HepG2 (cell line): ENCODE measurements around the gene SLC2A8. TPM values are rescaled to one million over a fixed set of nuclear protein-coding genes. Genes with fewer than 3 reads are reported as not detected.

Source experiments
- ATAC-seq: fragments of 200-7000 bp; cut with Tn5 transposase; 3 replicates; pipeline ENCODE4 v1.9.1; 2020; ENCODE audit warnings: mild to moderate bottlenecking, moderate library complexity
- BruUV-seq: library from RNA; stranded (reverse); fragments of 400-500 nt; replicated peaks from 2 replicates; lab custom pipeline; 2021; lab: Mats Ljungman, UMichigan
- CTCF ChIA-PET: fragments of 300-600 bp; formaldehyde crosslinking; extraction: SDS; loops from one replicate; lab custom pipeline; 2021; ENCODE audit warnings: low total read pairs, inconsistent platforms, low intra/inter-chr PET ratio; lab: Yijun Ruan, JAX
- POLR2A ChIA-PET: fragments of 350-600 bp; sonication (Branson Sonifier 250); formaldehyde crosslinking; loops from one replicate; lab custom pipeline; 2020; ENCODE audit warnings: antibody characterized with exemption, inconsistent platforms; lab: Yijun Ruan, JAX
- DNase-seq: peaks from one replicate; pipeline ENCODE4 v3.0.0-alpha.2; 2015; ENCODE audit warnings: low spot score
- FAIRE-seq: peaks from 3 replicates; lab custom pipeline; 2011; peaks lifted over from hg19 to GRCh38; lab: Jason Lieb, UNC
- H2AFZ ChIP-seq: one replicate; pipeline ENCODE4 v1.6.1; 2011; ENCODE audit warnings: low read length, inconsistent platforms
- H3K27ac ChIP-seq: fragments of 300-600 bp; 3 replicates; pipeline ENCODE4 v1.8.0; 2011; ENCODE audit warnings: mixed run types, mild to moderate bottlenecking, mixed read lengths, low read length, inconsistent platforms; ENCODE audit not compliant: insufficient read depth; ENCODE audit errors: extremely low read length
- H3K27me3 ChIP-seq, 2 experiments: fragments of 200-600 bp in 1 of 2; 2 replicates in 1 of 2; 3 replicates in 1 of 2; pipeline versions ENCODE4 v1.6.0 to v1.8.0; 2011; ENCODE audit warnings: low read length in 2 of 2, mild to moderate bottlenecking in 2 of 2, moderate library complexity in 2 of 2, inconsistent platforms in 1 of 2; ENCODE audit not compliant: insufficient read depth in 2 of 2, control insufficient read depth in 1 of 2
- H3K36me3 ChIP-seq, 2 experiments: fragments of 200-600 bp in 1 of 2; replicated peaks in 1 of 2; 2 replicates in 1 of 2; 3 replicates in 1 of 2; pipeline versions ENCODE4 v1.5.1 to v1.8.0; 2011; ENCODE audit warnings: low read length in 2 of 2, inconsistent platforms in 1 of 2; ENCODE audit not compliant: insufficient read depth in 2 of 2, control insufficient read depth in 1 of 2
- H3K4me1 ChIP-seq: 2 replicates; pipeline ENCODE4 v1.5.1; 2012; ENCODE audit warnings: low read length, inconsistent platforms; ENCODE audit not compliant: insufficient read depth
- H3K4me2 ChIP-seq: 2 replicates; pipeline ENCODE4 v1.6.0; 2011; ENCODE audit warnings: low read depth, low read length, inconsistent platforms
- H3K4me3 ChIP-seq, 3 experiments: fragments of 200-600 bp in 1 of 3; sonication (generic), shearing (Covaris generic) in 1 of 3; replicated peaks in 1 of 3; 2 replicates each; pipeline ENCODE4 v1.5.1; 2011 to 2016; ENCODE audit warnings: low read length in 3 of 3, inconsistent platforms in 2 of 3, low read depth in 2 of 3, mild to moderate bottlenecking in 2 of 3, control low read depth in 1 of 3, mixed read lengths in 1 of 3; ENCODE audit not compliant: insufficient read depth in 1 of 3
- H3K79me2 ChIP-seq: one replicate; pipeline ENCODE4 v1.6.1; 2011; ENCODE audit warnings: low read length, inconsistent platforms; ENCODE audit not compliant: insufficient read depth
- H3K9ac ChIP-seq: 2 replicates; pipeline ENCODE4 v1.6.0; 2011; ENCODE audit warnings: mild to moderate bottlenecking, low read depth, low read length, inconsistent platforms; ENCODE audit not compliant: insufficient read depth
- H3K9me3 ChIP-seq: 2 replicates; pipeline ENCODE4 v1.5.1; 2012; ENCODE audit warnings: mild to moderate bottlenecking, low read length
- H4K20me1 ChIP-seq: 2 replicates; pipeline ENCODE4 v1.6.0; 2011; ENCODE audit warnings: inconsistent platforms, mild to moderate bottlenecking, low read length, moderate library complexity; ENCODE audit not compliant: insufficient read depth
- CHD2 ChIP-seq: IDR thresholded peaks from 2 replicates; pipeline ENCODE4 v1.6.1; 2011; ENCODE audit warnings: low read depth, low read length, improper control_type of control experiment
- MXD4 ChIP-seq: IDR thresholded peaks from 2 replicates; pipeline ENCODE4 v1.6.1; 2016; ENCODE audit warnings: mild to moderate bottlenecking, missing biosample characterization, missing genetic modification reagents
- STAT5B ChIP-seq: sonication (generic); formaldehyde crosslinking; IDR thresholded peaks from 2 replicates; pipeline ENCODE4 v1.4.0; 2020; ENCODE audit warnings: missing genetic modification reagents
- ZNF841 ChIP-seq: sonication (generic); formaldehyde crosslinking; IDR thresholded peaks from 2 replicates; pipeline ENCODE4 v1.8.1; 2023; ENCODE audit warnings: missing genetic modification reagents, borderline replicate concordance
- WGBS: methylation state at CpG from one replicate; pipeline ENCODE4 v1.1.6; 2017; ENCODE audit warnings: low lambda C conversion rate; 5-methylcytosine and 5-hydroxymethylcytosine counted together
- in situ Hi-C: cut with HindIII; loops from 2 replicates; pipeline ENCODE4 v1.10.0; 2017; ENCODE audit warnings: low pct_unique_long_range_greater_than_20kb; ENCODE audit not compliant: extremely low pct_ligation_motif_present
- intact Hi-C: fragments of 100-400 bp; cut with micrococcal nuclease; formaldehyde crosslinking; loops from one replicate; pipeline ENCODE4 v1.10.0; 2022; ENCODE audit not compliant: unreplicated experiment
- polyA plus RNA-seq, 8 experiments: library from polyadenylated mRNA; depleted of rRNA in 3 of 8; stranded (reverse) in 7 of 8; unstranded in 1 of 8; fragments of >200 nt; fragmentation: Illumina TruSeq in 4 of 8; extraction: Trizol in 4 of 8; gene quantifications; 2 replicates each; pipeline versions ENCODE4 v1.2.1 to v1.2.3, GENCODE V29; 2011 to 2016; ENCODE audit warnings: low read depth in 4 of 8, missing spikeins in 1 of 8, mixed read lengths in 1 of 8; ENCODE audit not compliant: insufficient read depth in 1 of 8
- total RNA-seq, 5 experiments: library from RNA; depleted of rRNA; stranded (reverse); fragments of >200 nt; fragmentation: Illumina TruSeq; extraction: Trizol; gene quantifications; 2 replicates each; pipeline ENCODE4 v1.2.3, GENCODE V29; 2016; ENCODE audit warnings: low read depth in 1 of 5
- TF ChIP-seq, protein P1 (sequence below): IDR thresholded peaks from 2 replicates; pipeline ENCODE4 v1.6.1; 2012; ENCODE audit warnings: inconsistent platforms
- TF ChIP-seq, protein P2 (sequence below): sonication (generic); formaldehyde crosslinking; IDR thresholded peaks from 2 replicates; pipeline ENCODE4 v1.5.0; 2020; ENCODE audit warnings: missing genetic modification reagents, mild to moderate bottlenecking, borderline replicate concordance

The SLC2A8 gene
- total and polyA plus RNA-seq, 2 of the 13 experiments (the other 11 are each of a cell fraction or from before 2014, with no cell fraction given), result 22.6 to 48.6 TPM

DNA sequence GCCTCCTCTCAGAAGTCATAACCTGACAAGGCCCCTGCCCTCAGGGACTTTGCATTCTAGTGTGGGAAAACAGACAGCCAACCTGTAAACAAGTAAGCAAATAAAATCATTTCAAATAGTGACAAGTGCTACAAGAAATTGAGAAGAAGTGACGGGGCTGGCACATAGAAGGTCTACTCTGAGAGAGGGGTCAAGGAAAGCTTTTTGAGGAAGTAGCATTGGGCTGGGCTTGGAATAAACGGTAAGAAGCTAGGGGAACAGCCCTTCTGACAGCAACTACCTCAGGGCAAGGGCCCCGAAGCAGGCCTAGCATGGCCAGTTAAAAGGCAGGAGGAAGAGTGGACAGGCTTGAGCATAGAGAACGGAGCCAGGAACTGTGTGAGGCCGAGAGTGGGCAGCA lies 4.8 kb upstream of the SLC2A8 start (continued):
- no peak for TF ChIP-seq CHD2

DNA sequence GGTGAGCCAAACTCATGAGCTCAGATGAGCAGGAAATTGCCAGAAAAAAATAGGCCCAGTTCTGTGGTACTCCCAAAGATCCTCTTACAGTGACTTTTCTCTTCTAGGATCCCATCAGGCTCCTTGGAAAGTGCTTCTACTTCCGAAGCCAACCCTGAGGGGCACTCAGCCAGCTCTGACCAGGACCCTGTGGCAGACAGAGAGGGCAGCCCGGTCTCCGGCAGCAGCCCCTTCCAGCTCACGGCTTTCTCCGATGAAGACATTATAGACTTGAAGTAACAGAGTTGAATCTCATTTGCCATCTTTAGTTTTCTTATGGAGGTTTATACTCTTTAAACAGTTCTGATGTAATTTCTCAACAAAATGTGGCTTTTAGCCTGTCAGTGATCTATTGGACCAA lies 4.0 kb upstream of the SLC2A8 start:
- ChIA-PET POLR2A (interaction anchor here (1.0 to 1.4 kb wide), 3 partner anchors 11 to 58 kb away, joined by 3 read pairs; partner anchors contain the start of genes LRSAM1 and RPL12), CTCF (no interaction called here)
- 91% methylated on average over 5 of the region's 5 CpGs for WGBS
- Histone ChIP-seq H3K27me3 (no peaks in the 10 kb centered on the region), H3K4me2 (no peak overlapping the region), H3K27ac (peak overlapping the region; percentile 35), H3K36me3 (no peaks in the 10 kb centered on the region), H3K4me1 (peaks cover 82% of the 10 kb centered on the region), H3K4me3 (no peak overlapping the region)
- in situ Hi-C loops (no loop called here), intact Hi-C loops (loop anchor here (5.0 to 10.0 kb wide), 2 partner anchors 48 to 59 kb away; partner anchors contain the start of genes LRSAM1 and RPL12)
- FAIRE-seq (no peak), DNase-seq (no peak)
- TF ChIP-seq MXD4 (CRISPR knock-in tag), result peak; percentile 14; the same call in 1 of the 2 replicates
- no peak for TF ChIP-seq STAT5B (CRISPR knock-in tag)
- TF ChIP-seq, protein P1, sequence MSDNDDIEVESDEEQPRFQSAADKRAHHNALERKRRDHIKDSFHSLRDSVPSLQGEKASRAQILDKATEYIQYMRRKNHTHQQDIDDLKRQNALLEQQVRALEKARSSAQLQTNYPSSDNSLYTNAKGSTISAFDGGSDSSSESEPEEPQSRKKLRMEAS, result no peak
- no peak for TF ChIP-seq ZNF841 (CRISPR knock-in tag)
- TF ChIP-seq, protein P2, sequence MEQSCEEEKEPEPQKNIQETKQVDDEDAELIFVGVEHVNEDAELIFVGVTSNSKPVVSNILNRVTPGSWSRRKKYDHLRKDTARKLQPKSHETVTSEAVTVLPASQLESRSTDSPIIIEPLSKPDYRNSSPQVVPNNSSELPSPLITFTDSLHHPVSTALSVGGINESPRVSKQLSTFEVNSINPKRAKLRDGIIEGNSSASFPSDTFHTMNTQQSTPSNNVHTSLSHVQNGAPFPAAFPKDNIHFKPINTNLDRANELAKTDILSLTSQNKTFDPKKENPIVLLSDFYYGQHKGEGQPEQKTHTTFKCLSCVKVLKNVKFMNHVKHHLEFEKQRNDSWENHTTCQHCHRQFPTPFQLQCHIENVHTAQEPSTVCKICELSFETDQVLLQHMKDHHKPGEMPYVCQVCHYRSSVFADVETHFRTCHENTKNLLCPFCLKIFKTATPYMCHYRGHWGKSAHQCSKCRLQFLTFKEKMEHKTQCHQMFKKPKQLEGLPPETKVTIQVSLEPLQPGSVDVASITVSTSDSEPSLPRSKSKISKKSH, result no peak
- TF ChIP-seq, all 625 proteins: peak for 1
- H4K20me1 ChIP-seq, result no peaks in the 10 kb centered on the region
- peaks cover 2% of the 10 kb centered on the region for H3K79me2 ChIP-seq
- H2AFZ ChIP-seq, result no peak overlapping the region
- ATAC-seq, result no peak
- H3K9me3 ChIP-seq, result no peaks in the 10 kb centered on the region
- peak overlapping the region; percentile 35; the same call in 1 of the 2 replicates for H3K9ac ChIP-seq
- no TSS peak for BruUV-seq
